IMR-90 (cell line): ENCODE data around the gene ABTB2. TPM values are rescaled to one million over a fixed set of nuclear protein-coding genes. Genes with fewer than 3 reads are reported as not detected.

Experiments
- ATAC-seq: fragments of 200-7000 bp; cut with Tn5 transposase; 2 replicates; pipeline ENCODE4 v1.9.1; 2020; ENCODE audit warnings: low read depth, mild to moderate bottlenecking, moderate library complexity
- BruUV-seq: library from RNA; stranded (reverse); fragments of 400-500 nt; replicated peaks from 2 replicates; lab custom pipeline; 2021; lab: Mats Ljungman, UMichigan
- CTCF ChIA-PET: fragments of 300-600 bp; formaldehyde crosslinking; extraction: SDS; loops from one replicate; lab custom pipeline; 2021; ENCODE audit warnings: antibody characterized with exemption; lab: Yijun Ruan, JAX
- POLR2A ChIA-PET: fragments of 300-600 bp; sonication (Branson Sonifier 250); formaldehyde crosslinking; loops from one replicate; lab custom pipeline; 2022; ENCODE audit warnings: antibody characterized with exemption; ENCODE audit not compliant: unreplicated experiment; lab: Charles Lee
- DNase-seq: peaks from one replicate; pipeline ENCODE4 v3.0.0; 2013
- H2AFZ ChIP-seq: replicated peaks from 2 replicates; pipeline ENCODE3; 2013; ENCODE audit warnings: low read length, mild to moderate bottlenecking; ENCODE audit not compliant: poor library complexity
- H2AK5ac ChIP-seq: 2 replicates; pipeline ENCODE4 v1.6.1; 2013; ENCODE audit warnings: low read depth, low read length, inconsistent platforms
- H2AK9ac ChIP-seq: replicated peaks from 2 replicates; pipeline ENCODE3; 2013; ENCODE audit warnings: mild to moderate bottlenecking, low read depth, low read length, moderate library complexity; ENCODE audit not compliant: poor library complexity
- H2BK120ac ChIP-seq: 2 replicates; pipeline ENCODE4 v1.6.1; 2013; ENCODE audit warnings: low read depth, low read length, inconsistent platforms
- H2BK15ac ChIP-seq: 3 replicates; pipeline ENCODE4 v1.6.1; 2013; ENCODE audit warnings: low read depth, low read length, inconsistent platforms
- H2BK20ac ChIP-seq: 2 replicates; pipeline ENCODE4 v1.6.1; 2013; ENCODE audit warnings: low read depth, mild to moderate bottlenecking, inconsistent platforms, low read length, moderate library complexity
- H2BK5ac ChIP-seq: 2 replicates; pipeline ENCODE4 v1.6.1; 2013; ENCODE audit warnings: mild to moderate bottlenecking, low read depth, low read length, inconsistent platforms; ENCODE audit not compliant: poor library complexity, severe bottlenecking
- H3K14ac ChIP-seq: replicated peaks from 2 replicates; pipeline ENCODE4 v1.6.1; 2013; ENCODE audit warnings: low read depth, low read length, inconsistent platforms
- H3K18ac ChIP-seq: 2 replicates; pipeline ENCODE4 v1.6.1; 2013; ENCODE audit warnings: low read depth, low read length, control low read depth
- H3K23ac ChIP-seq: 2 replicates; pipeline ENCODE4 v1.6.1; 2013; ENCODE audit warnings: low read depth, low read length, inconsistent platforms
- H3K27ac ChIP-seq: 2 replicates; pipeline ENCODE4 v1.5.1; 2013; ENCODE audit warnings: mild to moderate bottlenecking, control low read depth, low read length; ENCODE audit not compliant: insufficient read depth
- H3K27me3 ChIP-seq: 2 replicates; pipeline ENCODE4 v1.6.1; 2013; ENCODE audit warnings: low read length; ENCODE audit not compliant: control insufficient read depth, insufficient read depth
- H3K36me3 ChIP-seq: 2 replicates; pipeline ENCODE4 v1.6.1; 2013; ENCODE audit warnings: low read length, mixed read lengths; ENCODE audit not compliant: control insufficient read depth, insufficient read depth
- H3K4ac ChIP-seq: 2 replicates; pipeline ENCODE4 v1.6.1; 2013; ENCODE audit warnings: low read depth, low read length, inconsistent platforms
- H3K4me1 ChIP-seq: 2 replicates; pipeline ENCODE4 v1.6.1; 2013; ENCODE audit warnings: low read length, mixed read lengths; ENCODE audit not compliant: control insufficient read depth, insufficient read depth
- H3K4me2 ChIP-seq: 2 replicates; pipeline ENCODE4 v1.6.1; 2013; ENCODE audit warnings: low read depth, mild to moderate bottlenecking, control low read depth, low read length, moderate library complexity
- H3K4me3 ChIP-seq: 2 replicates; pipeline ENCODE4 v1.5.1; 2013; ENCODE audit warnings: low read depth, mild to moderate bottlenecking, control low read depth, low read length, moderate library complexity; ENCODE audit not compliant: insufficient read depth
- H3K56ac ChIP-seq: 2 replicates; pipeline ENCODE4 v1.6.1; 2013; ENCODE audit warnings: low read length, inconsistent platforms; ENCODE audit not compliant: insufficient read depth; ENCODE audit errors: extremely low read depth
- H3K79me1 ChIP-seq, 2 experiments: 2 replicates each; pipeline ENCODE4 v1.6.1; 2013; ENCODE audit warnings: low read length in 2 of 2, inconsistent platforms in 1 of 2, low read depth in 1 of 2
- H3K9ac ChIP-seq: 2 replicates; pipeline ENCODE4 v1.6.1; 2013; ENCODE audit warnings: low read depth, low read length, control low read depth
- H3K9me1 ChIP-seq: 2 replicates; pipeline ENCODE4 v1.6.1; 2013; ENCODE audit warnings: low read length, inconsistent platforms; ENCODE audit not compliant: insufficient read depth
- H3K9me3 ChIP-seq: 2 replicates; pipeline ENCODE4 v1.6.1; 2013; ENCODE audit warnings: low read length; ENCODE audit not compliant: control insufficient read depth, insufficient read depth
- H4K20me1 ChIP-seq: 2 replicates; pipeline ENCODE4 v1.6.1; 2013; ENCODE audit warnings: low read length, inconsistent platforms; ENCODE audit not compliant: insufficient read depth
- H4K5ac ChIP-seq: 2 replicates; pipeline ENCODE4 v1.6.1; 2013; ENCODE audit warnings: mild to moderate bottlenecking, low read depth, low read length, control low read depth
- H4K8ac ChIP-seq, 2 experiments: 2 replicates each; pipeline ENCODE4 v1.6.1; 2013; ENCODE audit warnings: low read depth in 2 of 2, low read length in 2 of 2, control low read depth in 1 of 2, inconsistent platforms in 1 of 2
- H4K91ac ChIP-seq: 2 replicates; pipeline ENCODE4 v1.6.1; 2013; ENCODE audit warnings: low read depth, low read length, inconsistent platforms; ENCODE audit not compliant: insufficient read depth
- BHLHE40 ChIP-seq: fragments of 150-350 bp; IDR thresholded peaks from 2 replicates; pipeline ENCODE4 v1.6.1; 2016; ENCODE audit warnings: mild to moderate bottlenecking, low read depth, low read length
- CEBPB ChIP-seq: IDR thresholded peaks from 2 replicates; pipeline ENCODE4 v1.6.1; 2012; ENCODE audit warnings: low read depth, low read length, improper control_type of control experiment
- CHD1 ChIP-seq: IDR thresholded peaks from 2 replicates; pipeline ENCODE4 v1.6.1; 2012; ENCODE audit warnings: low read depth, low read length, improper control_type of control experiment
- CTCF ChIP-seq: conservative IDR thresholded peaks from 2 replicates; pipeline ENCODE4 v1.5.1; 2012; ENCODE audit warnings: mild to moderate bottlenecking, low read depth, low read length, improper control_type of control experiment
- FOS ChIP-seq: fragments of 150-350 bp; IDR thresholded peaks from 2 replicates; pipeline ENCODE4 v1.6.1; 2016; ENCODE audit warnings: low read depth, low read length
- MAZ ChIP-seq: IDR thresholded peaks from 2 replicates; pipeline ENCODE4 v1.6.1; 2012; ENCODE audit warnings: low read depth, mild to moderate bottlenecking, low read length, improper control_type of control experiment, moderate library complexity, borderline replicate concordance
- MXI1 ChIP-seq: IDR thresholded peaks from 2 replicates; pipeline ENCODE4 v1.6.1; 2012; ENCODE audit warnings: low read depth, mild to moderate bottlenecking, low read length, moderate library complexity, borderline replicate concordance
- NFE2L2 ChIP-seq: fragments of 150-350 bp; IDR thresholded peaks from 2 replicates; pipeline ENCODE4 v1.6.1; 2016; ENCODE audit warnings: low read depth, mild to moderate bottlenecking, low read length
- POLR2A ChIP-seq: IDR thresholded peaks from 2 replicates; pipeline ENCODE4 v1.6.1; 2012; ENCODE audit warnings: mild to moderate bottlenecking, low read depth, low read length
- RAD21 ChIP-seq: IDR thresholded peaks from 2 replicates; pipeline ENCODE4 v1.6.1; 2012; ENCODE audit warnings: low read length, improper control_type of control experiment
- RCOR1 ChIP-seq: IDR thresholded peaks from 2 replicates; pipeline ENCODE4 v1.6.1; 2012; ENCODE audit warnings: mild to moderate bottlenecking, low read length, improper control_type of control experiment; ENCODE audit not compliant: insufficient replicate concordance
- RFX5 ChIP-seq: IDR thresholded peaks from 2 replicates; pipeline ENCODE4 v1.8.0; 2012; ENCODE audit warnings: low read depth, mild to moderate bottlenecking, low read length, moderate library complexity
- SMC3 ChIP-seq: fragments of 150-350 bp; IDR thresholded peaks from 2 replicates; pipeline ENCODE4 v1.6.1; 2016; ENCODE audit warnings: low read depth, mild to moderate bottlenecking, antibody characterized with exemption, low read length, moderate library complexity
- WGBS, 2 experiments: methylation state at CpG; one replicate each; pipeline versions ENCODE4 v1.1.5 to v1.1.7; 2013; ENCODE audit warnings: missing lambda C conversion rate in 2 of 2; ENCODE audit not compliant: insufficient read length in 1 of 2; ENCODE audit errors: extremely low coverage in 2 of 2; 5-methylcytosine and 5-hydroxymethylcytosine counted together
- dilution Hi-C: fragments of 300-500 bp; cut with HindIII; formaldehyde crosslinking; loops from one replicate; pipeline ENCODE4 v1.14.3; 2018; ENCODE audit warnings: low sequenced_read_pairs; ENCODE audit not compliant: unreplicated experiment
- in situ Hi-C: fragments of 300-500 bp; cut with MboI; formaldehyde crosslinking; loops from 3 replicates; pipeline ENCODE4 v1.14.3; 2019; ENCODE audit warnings: low sequenced_read_pairs, inconsistent platforms, mixed read lengths
- intact Hi-C: fragments of 100-400 bp; cut with micrococcal nuclease; formaldehyde crosslinking; loops from 2 replicates; pipeline ENCODE4 v1.10.0; 2022
- polyA plus RNA-seq, 3 experiments: library from polyadenylated mRNA; depleted of rRNA; stranded (reverse); fragments of >200 nt; gene quantifications; 2 replicates each; pipeline ENCODE4 v1.2.3, GENCODE V29; 2012; ENCODE audit warnings: low replicate concordance in 1 of 3
- total RNA-seq: library from RNA; depleted of rRNA; stranded (reverse); fragments of >200 nt; gene quantifications from 2 replicates; pipeline ENCODE4 v1.2.3, GENCODE V29; 2012
- TF ChIP-seq, protein P1 (sequence below): fragments of 150-350 bp; IDR thresholded peaks from 2 replicates; pipeline ENCODE4 v1.6.1; 2016; ENCODE audit warnings: low read depth, mild to moderate bottlenecking, low read length, moderate library complexity, borderline replicate concordance
- TF ChIP-seq, protein P2 (sequence below): fragments of 150-350 bp; IDR thresholded peaks from 2 replicates; pipeline ENCODE4 v1.6.1; 2017; ENCODE audit warnings: mild to moderate bottlenecking, antibody characterized with exemption, low read length, low read depth

The ABTB2 gene
- total and polyA plus RNA-seq, 2 of the 4 experiments (the other 2 are of a cell fraction), result 0.18 to 2.0 TPM

DNA sequence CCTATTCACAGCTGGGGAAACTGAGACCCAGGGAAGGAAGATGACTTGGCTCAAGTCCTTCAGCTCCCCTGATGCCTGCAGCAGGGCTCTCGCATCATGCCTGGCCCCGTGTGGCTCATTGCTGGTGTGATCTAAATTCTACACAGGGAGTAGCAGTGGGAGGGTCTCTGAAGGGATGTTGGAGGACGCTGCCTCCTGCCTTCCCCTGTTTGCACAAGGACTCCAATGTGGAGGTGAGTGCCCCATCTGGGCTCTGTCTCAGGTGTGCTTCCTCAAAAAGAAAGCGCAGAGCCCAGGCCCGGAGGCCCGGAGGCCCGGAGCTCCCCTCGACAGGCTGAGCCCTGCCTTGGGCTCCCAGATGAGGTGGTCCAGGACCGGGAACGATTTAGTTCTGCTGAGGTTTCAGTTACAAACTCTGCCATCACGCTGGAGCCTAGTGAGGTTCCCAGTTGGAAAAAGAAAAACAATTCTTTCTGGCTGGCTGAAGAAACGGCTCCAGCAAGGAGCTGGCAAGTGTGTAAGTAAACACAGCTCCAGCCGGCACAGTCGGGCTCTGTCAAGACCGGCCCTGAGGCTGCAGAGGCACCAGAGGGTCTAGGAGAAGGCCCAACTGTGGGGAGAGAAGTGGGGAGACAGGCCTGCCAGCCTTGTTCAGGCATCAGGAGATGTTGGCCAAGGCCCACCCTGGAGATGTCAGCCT lies 202.6 kb downstream of the ABTB2 start:
- Histone ChIP-seq H2BK20ac (no peak overlapping the region), H3K4ac (no peak overlapping the region), H3K36me3 (peaks cover 7% of the 10 kb centered on the region; the same call in 1 of the 2 replicates), H3K79me1 (no peaks in the 10 kb centered on the region), H3K27me3 (no peaks in the 10 kb centered on the region), H2BK5ac (no peak overlapping the region), H2BK15ac (no peak overlapping the region), H3K4me1 (peaks cover 2% of the 10 kb centered on the region; the same call in 1 of the 2 replicates), H3K27ac (no peak overlapping the region), H3K18ac (no peak overlapping the region), H2AK5ac (no peak overlapping the region), H4K91ac (no peak overlapping the region), H4K20me1 (no peaks in the 10 kb centered on the region; the same call in 1 of the 2 replicates), H3K9ac (no peak overlapping the region), H3K4me2 (no peak overlapping the region), H2AFZ (no peak overlapping the region), H3K9me3 (no peaks in the 10 kb centered on the region), H4K5ac (no peak overlapping the region), H3K23ac (no peak overlapping the region), H3K14ac (no peak overlapping the region), H2BK120ac (no peak overlapping the region), H3K9me1 (no peaks in the 10 kb centered on the region), H3K56ac (no peak overlapping the region), H3K4me3 (no peak overlapping the region), H2AK9ac (no peak overlapping the region), H4K8ac (no peak overlapping the region)
- ATAC-seq (peak; percentile 65), DNase-seq (no peak)
- dilution Hi-C loops (no loop called here), intact Hi-C loops (no loop called here), in situ Hi-C loops (no loop called here)
- BruUV-seq, result no TSS peak
- POLR2A ChIA-PET, result interaction anchor here (0.5 kb wide), 1 partner anchor 286 kb away, joined by 8 read pairs; no protein-coding TSS in a partner anchor
- CTCF ChIA-PET, result interaction anchor here (2.4 kb wide), 1 partner anchor 19 kb away, joined by 8 read pairs; no protein-coding TSS in a partner anchor
- TF ChIP-seq CHD1, result no peak
- TF ChIP-seq RFX5, result no peak
- TF ChIP-seq POLR2A, result no peak
- no peak for TF ChIP-seq SMC3
- no peak for TF ChIP-seq MAZ
- TF ChIP-seq CTCF, result no peak
- TF ChIP-seq RCOR1, result no peak
- TF ChIP-seq MXI1, result no peak
- no peak for TF ChIP-seq FOS
- TF ChIP-seq CEBPB, result no peak
- TF ChIP-seq, protein P1, sequence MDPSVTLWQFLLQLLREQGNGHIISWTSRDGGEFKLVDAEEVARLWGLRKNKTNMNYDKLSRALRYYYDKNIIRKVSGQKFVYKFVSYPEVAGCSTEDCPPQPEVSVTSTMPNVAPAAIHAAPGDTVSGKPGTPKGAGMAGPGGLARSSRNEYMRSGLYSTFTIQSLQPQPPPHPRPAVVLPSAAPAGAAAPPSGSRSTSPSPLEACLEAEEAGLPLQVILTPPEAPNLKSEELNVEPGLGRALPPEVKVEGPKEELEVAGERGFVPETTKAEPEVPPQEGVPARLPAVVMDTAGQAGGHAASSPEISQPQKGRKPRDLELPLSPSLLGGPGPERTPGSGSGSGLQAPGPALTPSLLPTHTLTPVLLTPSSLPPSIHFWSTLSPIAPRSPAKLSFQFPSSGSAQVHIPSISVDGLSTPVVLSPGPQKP, result no peak
- TF ChIP-seq BHLHE40, result no peak
- TF ChIP-seq RAD21, result no peak
- TF ChIP-seq NFE2L2, result no peak
- TF ChIP-seq, protein P2, sequence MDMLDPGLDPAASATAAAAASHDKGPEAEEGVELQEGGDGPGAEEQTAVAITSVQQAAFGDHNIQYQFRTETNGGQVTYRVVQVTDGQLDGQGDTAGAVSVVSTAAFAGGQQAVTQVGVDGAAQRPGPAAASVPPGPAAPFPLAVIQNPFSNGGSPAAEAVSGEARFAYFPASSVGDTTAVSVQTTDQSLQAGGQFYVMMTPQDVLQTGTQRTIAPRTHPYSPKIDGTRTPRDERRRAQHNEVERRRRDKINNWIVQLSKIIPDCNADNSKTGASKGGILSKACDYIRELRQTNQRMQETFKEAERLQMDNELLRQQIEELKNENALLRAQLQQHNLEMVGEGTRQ, result no peak
- 56% methylated on average over 6 of the region's 15 CpGs; no CpG with 5 or more reads in 1 of the 2 experiments for WGBS, 2 experiments
